GM18508 (cell line): ENCODE results near the gene USF3.
A peak's percentile ranks its signal among the peaks of the same experiment; 100 is the strongest.

ENCODE experiments used
- ATAC-seq: cut with Tn5 transposase; IDR thresholded peaks from one replicate; pipeline ENCODE4 v1.9.1; 2021; ENCODE audit warnings: moderate number of reproducible peaks; ENCODE audit not compliant: insufficient read depth, unreplicated experiment

Gene USF3

GRCh38 chr3:113698956-113699355 lies 2.5 kb upstream of the USF3 start:
- ATAC-seq, result no peak

GRCh38 chr3:113698213-113698742 lies 1.8 kb upstream of the USF3 start:
- ATAC-seq, result no peak

GRCh38 chr3:113697500-113698090 lies 1.2 kb upstream of the USF3 start:
- no peak for ATAC-seq

- ATAC-seq, result peak; percentile 91
Measured at GRCh38 chr3:113696658-113697499, 437 bp upstream of the USF3 start.

- ATAC-seq, result no peak
Measured at GRCh38 chr3:113695431-113695785, 1.0 kb downstream of the USF3 start.

- no peak for ATAC-seq
Measured at GRCh38 chr3:113690482-113690881, 6.0 kb downstream of the USF3 start.

GRCh38 chr3:113685956-113686721 lies 10.3 kb downstream of the USF3 start:
- ATAC-seq, result no peak

GRCh38 chr3:113685124-113685523 lies 11.3 kb downstream of the USF3 start:
- ATAC-seq, result no peak

GRCh38 chr3:113684271-113684819 lies 12.1 kb downstream of the USF3 start:
- ATAC-seq, result no peak

GRCh38 chr3:113678773-113679172 lies 17.7 kb downstream of the USF3 start:
- ATAC-seq, result no peak

GRCh38 chr3:113677737-113678136 lies 18.7 kb downstream of the USF3 start:
- ATAC-seq, result no peak

GRCh38 chr3:113676261-113676660 lies 20.2 kb downstream of the USF3 start:
- ATAC-seq, result no peak

- ATAC-seq, result no peak
Measured at GRCh38 chr3:113673593-113673992, 22.8 kb downstream of the USF3 start.

GRCh38 chr3:113668015-113668414 lies 28.4 kb downstream of the USF3 start:
- no peak for ATAC-seq

GRCh38 chr3:113664523-113665094 lies 31.8 kb downstream of the USF3 start:
- ATAC-seq, result no peak

GRCh38 chr3:113663761-113664160 lies 32.7 kb downstream of the USF3 start:
- no peak for ATAC-seq

- ATAC-seq, result no peak
Measured at GRCh38 chr3:113663324-113663750, 33.1 kb downstream of the USF3 start.

- no peak for ATAC-seq
Measured at GRCh38 chr3:113662824-113663223, 33.6 kb downstream of the USF3 start.

- ATAC-seq, result no peak
Measured at GRCh38 chr3:113660896-113661295, 35.5 kb downstream of the USF3 start.

- no peak for ATAC-seq
Measured at GRCh38 chr3:113660458-113660857, 36.0 kb downstream of the USF3 start.
